CD4-positive, CD25-positive, alpha-beta regulatory T cell (primary cell): Measurements from ENCODE around the gene EXOSC9. TPM values are rescaled to one million over a fixed set of nuclear protein-coding genes. Genes with fewer than 3 reads are reported as not detected.
"Not testable (repeated sequence)": the region's sequence is repeated elsewhere in the genome, so short reads cannot be mapped to it uniquely, and the experiment has no call there.

ENCODE experiments used
- ATAC-seq, 2 donors: fragments of 150-1000 bp; cut with Tn5 transposase; one replicate each; pipeline ENCODE4 v1.10.0; 2021; ENCODE audit warnings: low read depth in 2 of 2, moderate number of reproducible peaks in 2 of 2, moderate library complexity in 1 of 2
- DNase-seq, 3 donors: peaks; one replicate each; pipeline versions ENCODE4 v3.0.0 to v3.0.0-alpha.2; 2012 to 2022; ENCODE audit warnings: mixed read lengths in 1 of 3
- H3K27ac ChIP-seq: one replicate; pipeline ENCODE4 v1.7.0; 2013; ENCODE audit warnings: mild to moderate bottlenecking, low read length; ENCODE audit not compliant: insufficient read depth, poor library complexity, severe bottlenecking
- H3K27me3 ChIP-seq: one replicate; pipeline ENCODE4 v1.7.0; 2013; ENCODE audit warnings: low read length; ENCODE audit not compliant: control insufficient read depth, insufficient read depth
- H3K36me3 ChIP-seq: one replicate; pipeline ENCODE4 v1.7.0; 2013; ENCODE audit warnings: mild to moderate bottlenecking, low read length, moderate library complexity; ENCODE audit not compliant: control insufficient read depth, insufficient read depth
- H3K4me1 ChIP-seq: 2 replicates; pipeline ENCODE4 v1.7.0; 2013; ENCODE audit warnings: mild to moderate bottlenecking, low read length; ENCODE audit not compliant: insufficient read depth, control insufficient read depth, poor library complexity, severe bottlenecking
- H3K4me3 ChIP-seq: one replicate; pipeline ENCODE4 v1.7.0; 2013; ENCODE audit warnings: low read depth, mild to moderate bottlenecking, low read length, moderate library complexity
- H3K9me3 ChIP-seq, 2 experiments: 1 replicate in 1 of 2; 2 replicates in 1 of 2; pipeline ENCODE4 v1.7.0; 2013; ENCODE audit warnings: low read length in 2 of 2, mild to moderate bottlenecking in 1 of 2, moderate library complexity in 1 of 2; ENCODE audit not compliant: control insufficient read depth in 2 of 2
- H3K27ac Mint-ChIP-seq, 3 donors: one replicate each; pipeline ENCODE4 v1.8.0; 2020 to 2022; ENCODE audit warnings: mild to moderate bottlenecking in 3 of 3, mixed read lengths in 3 of 3, moderate library complexity in 2 of 3
- H3K27me3 Mint-ChIP-seq: one replicate; pipeline ENCODE4 v1.8.0; 2022; ENCODE audit warnings: mild to moderate bottlenecking, mixed read lengths
- H3K36me3 Mint-ChIP-seq: one replicate; pipeline ENCODE4 v1.8.0; 2020; ENCODE audit warnings: mixed read lengths
- H3K4me1 Mint-ChIP-seq, 4 donors: one replicate each; pipeline ENCODE4 v1.8.0; 2020 to 2022; ENCODE audit warnings: mixed read lengths in 4 of 4, mild to moderate bottlenecking in 1 of 4
- H3K4me3 Mint-ChIP-seq, 4 donors: one replicate each; pipeline ENCODE4 v1.8.0; 2020 to 2022; ENCODE audit warnings: mild to moderate bottlenecking in 4 of 4, mixed read lengths in 4 of 4, moderate library complexity in 3 of 4
- H3K9me3 Mint-ChIP-seq, 7 donors: one replicate each; pipeline ENCODE4 v1.8.0; 2020 to 2022; ENCODE audit warnings: mixed read lengths in 7 of 7, mild to moderate bottlenecking in 3 of 7, moderate library complexity in 2 of 7
- polyA plus RNA-seq, 4 donors: library from polyadenylated mRNA; unstranded; fragments of 300-500 nt; fragmentation: Illumina TruSeq; gene quantifications; one replicate each; pipeline ENCODE4 v1.2.3, GENCODE V29; 2021
- total RNA-seq: library from RNA; stranded (reverse); gene quantifications from one replicate; pipeline ENCODE4 v1.2.3, GENCODE V29; 2022

Gene EXOSC9
- total RNA-seq (59.4 TPM), polyA plus RNA-seq (10 to 100 TPM; 45.8 to 51.3 (median 49.3) TPM)

GRCh38 chr4:121800961-121801714, at the start of gene EXOSC9:
Gene EXOSC9, plus strand, starts transcription at chr4:121801323. Its CDS starts 102 bp downstream, at chr4:121801425.
- Histone ChIP-seq H3K27ac (peak within 1 kb of the TSS; percentile 94), H3K4me1 (peaks cover 23% of the 10 kb centered on the region), H3K36me3 (peaks cover 34% of the 10 kb centered on the region), H3K27me3 (no peaks in the 10 kb centered on the region), H3K9me3 (no peaks in the 10 kb centered on the region), H3K4me3 (peak within 1 kb of the TSS; percentile 99)
- peaks cover 20% of the 10 kb centered on the region for H3K36me3 Mint-ChIP-seq
- peak within 1 kb of the TSS; percentile 96 to 99 (median 98) for H3K27ac Mint-ChIP-seq
- H3K9me3 Mint-ChIP-seq, result no peaks in the 10 kb centered on the region
- peak within 1 kb of the TSS; percentile 90 to 97 (median 95) for H3K4me3 Mint-ChIP-seq
- ATAC-seq (peak; percentile 73 to 78), DNase-seq (peak; percentile 92 to 96 (median 93))
- peaks cover 28 to 61% (median 43%) of the 10 kb centered on the region in 4 donors for H3K4me1 Mint-ChIP-seq
- no peaks in the 10 kb centered on the region for H3K27me3 Mint-ChIP-seq

GRCh38 chr4:121752142-121752541, 49.0 kb upstream of the EXOSC9 start:
- H3K4me3 ChIP-seq, H3K9me3 Mint-ChIP-seq, ATAC-seq, H3K27ac Mint-ChIP-seq, H3K27ac ChIP-seq, H3K27me3 ChIP-seq, DNase-seq, H3K36me3 Mint-ChIP-seq, H3K4me1 ChIP-seq, H3K9me3 ChIP-seq, H3K4me3 Mint-ChIP-seq, H3K36me3 ChIP-seq: not testable (repeated sequence)
- Mint-ChIP-seq H3K27me3 (peaks cover 53% of the 10 kb centered on the region), H3K4me1 (peaks cover 0 to 14% (median 0%) of the 10 kb centered on the region in 4 donors)

GRCh38 chr4:121758925-121759568, 42.1 kb upstream of the EXOSC9 start:
- Histone ChIP-seq H3K36me3 (no peaks in the 10 kb centered on the region), H3K27ac (no peak overlapping the region), H3K4me1 (no peaks in the 10 kb centered on the region), H3K9me3 (no peaks in the 10 kb centered on the region), H3K27me3 (peaks cover 35% of the 10 kb centered on the region), H3K4me3 (no peak overlapping the region)
- no peak for ATAC-seq
- Mint-ChIP-seq H3K27me3 (peaks cover 53% of the 10 kb centered on the region), H3K27ac (no peak overlapping the region), H3K4me3 (no peak overlapping the region), H3K4me1 (peaks cover 0 to 19% (median 2%) of the 10 kb centered on the region in 4 donors), H3K9me3 (peaks cover 0 to 5% (median 3%) of the 10 kb centered on the region in 7 donors), H3K36me3 (no peaks in the 10 kb centered on the region)
- DNase-seq, result no peak

- Histone ChIP-seq H3K27ac (no peak overlapping the region), H3K36me3 (no peaks in the 10 kb centered on the region), H3K4me3 (no peak overlapping the region), H3K27me3 (peaks cover 38% of the 10 kb centered on the region), H3K9me3 (no peaks in the 10 kb centered on the region), H3K4me1 (peaks cover 7% of the 10 kb centered on the region)
- H3K9me3 Mint-ChIP-seq, result peaks cover 0 to 6% (median 2%) of the 10 kb centered on the region in 7 donors
- H3K4me1 Mint-ChIP-seq, result peaks cover 0 to 14% (median 5%) of the 10 kb centered on the region in 4 donors
- no peak for ATAC-seq
- no peak overlapping the region for H3K4me3 Mint-ChIP-seq
- no peak for DNase-seq
- no peaks in the 10 kb centered on the region for H3K36me3 Mint-ChIP-seq
- peaks cover 56% of the 10 kb centered on the region for H3K27me3 Mint-ChIP-seq
- no peak overlapping the region for H3K27ac Mint-ChIP-seq
Measured at GRCh38 chr4:121760205-121760604, 40.9 kb upstream of the EXOSC9 start.

- H3K36me3 Mint-ChIP-seq, result no peaks in the 10 kb centered on the region
- Histone ChIP-seq H3K4me1 (peaks cover 9% of the 10 kb centered on the region), H3K36me3 (no peaks in the 10 kb centered on the region), H3K4me3 (no peak overlapping the region), H3K27me3 (peaks cover 42% of the 10 kb centered on the region), H3K9me3 (no peaks in the 10 kb centered on the region), H3K27ac (no peak overlapping the region)
- H3K27ac Mint-ChIP-seq, result no peak overlapping the region
- peaks cover 0 to 5% (median 0%) of the 10 kb centered on the region in 7 donors for H3K9me3 Mint-ChIP-seq
- no peak for DNase-seq
- H3K4me3 Mint-ChIP-seq, result peak overlapping the region in 1 of 4 donors; percentile 29
- peaks cover 0 to 11% (median 5%) of the 10 kb centered on the region in 4 donors for H3K4me1 Mint-ChIP-seq
- peaks cover 73% of the 10 kb centered on the region for H3K27me3 Mint-ChIP-seq
- ATAC-seq, result no peak
Measured at GRCh38 chr4:121764303-121764701, 36.8 kb upstream of the EXOSC9 start.

GRCh38 chr4:121764702-121765367, 36.3 kb upstream of the EXOSC9 start, which contains the start of gene SMIM43:
Gene SMIM43, minus strand, starts transcription at chr4:121765164. Its CDS starts 59 bp downstream, at chr4:121765105.
- H3K4me3 Mint-ChIP-seq, result peak within 1 kb of the TSS in 3 of 4 donors; percentile 29 to 57 (median 54)
- ATAC-seq (no peak), DNase-seq (no peak)

GRCh38 chr4:121765368-121765705, 35.8 kb upstream of the EXOSC9 start:
- peaks cover 9% of the 10 kb centered on the region for H3K4me1 ChIP-seq
- no peak for DNase-seq
- ATAC-seq, result no peak
- Mint-ChIP-seq H3K27ac (no peak overlapping the region), H3K36me3 (no peaks in the 10 kb centered on the region), H3K4me1 (peaks cover 0 to 11% (median 5%) of the 10 kb centered on the region in 4 donors), H3K27me3 (peaks cover 71% of the 10 kb centered on the region), H3K9me3 (peaks cover 0 to 4% (median 0%) of the 10 kb centered on the region in 7 donors), H3K4me3 (peak overlapping the region in 3 of 4 donors; percentile 3 to 57 (median 54))
- peaks cover 42% of the 10 kb centered on the region for H3K27me3 ChIP-seq
- no peak overlapping the region for H3K4me3 ChIP-seq
- no peaks in the 10 kb centered on the region for H3K9me3 ChIP-seq
- H3K36me3 ChIP-seq, result no peaks in the 10 kb centered on the region
- H3K27ac ChIP-seq, result no peak overlapping the region

More at GRCh38 chr4:121764702-121765367, 36.3 kb upstream of the EXOSC9 start, which contains the start of gene SMIM43:
- Mint-ChIP-seq H3K27ac (no peak within 1 kb of the TSS), H3K36me3 (no peaks in the 10 kb centered on the region), H3K9me3 (peaks cover 0 to 5% (median 0%) of the 10 kb centered on the region in 7 donors), H3K4me1 (peaks cover 0 to 11% (median 5%) of the 10 kb centered on the region in 4 donors), H3K27me3 (peaks cover 70% of the 10 kb centered on the region)
- Histone ChIP-seq H3K4me3 (no peak within 1 kb of the TSS), H3K4me1 (peaks cover 9% of the 10 kb centered on the region), H3K36me3 (no peaks in the 10 kb centered on the region), H3K27me3 (peaks cover 42% of the 10 kb centered on the region), H3K9me3 (no peaks in the 10 kb centered on the region), H3K27ac (no peak within 1 kb of the TSS)
